ENCODE data around the gene SLC35A3. TPM values are rescaled to one million over a fixed set of nuclear protein-coding genes. Genes with fewer than 3 reads are reported as not detected.
"Not testable (repeated sequence)": the region's sequence is repeated elsewhere in the genome, so short reads cannot be mapped to it uniquely, and the experiment has no call there.

SLC35A3 gene
- total RNA-seq, 1 experiment from 2014 or later: 24.4 TPM

DNA sequence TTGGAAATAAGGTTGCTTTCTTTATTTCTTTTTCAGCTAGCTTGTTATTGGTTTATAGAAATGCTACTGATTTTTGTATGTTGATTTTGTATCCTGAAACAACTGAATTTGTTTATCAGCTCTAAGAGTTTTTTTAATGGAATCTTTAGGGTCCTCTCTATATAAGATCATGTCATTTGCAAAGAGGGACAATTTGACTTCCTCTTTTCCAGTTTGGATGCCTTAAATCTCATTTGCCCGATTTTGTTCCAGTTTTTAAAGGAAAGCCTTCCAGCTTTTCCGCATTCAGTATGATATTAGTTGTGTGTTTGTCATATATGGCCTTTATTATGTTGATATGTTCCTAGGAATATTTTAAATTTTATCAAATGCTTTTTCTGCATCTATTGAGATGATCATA lies 31.7 kb downstream of the SLC35A3 start:
- DNase-seq (ENCODE audit: low read depth, low spot score): no peak
- in situ Hi-C loops (cut with HindIII; ENCODE audit: low pct_unique_long_range_greater_than_20kb, low sequenced_read_pairs): no loop called here

DNA sequence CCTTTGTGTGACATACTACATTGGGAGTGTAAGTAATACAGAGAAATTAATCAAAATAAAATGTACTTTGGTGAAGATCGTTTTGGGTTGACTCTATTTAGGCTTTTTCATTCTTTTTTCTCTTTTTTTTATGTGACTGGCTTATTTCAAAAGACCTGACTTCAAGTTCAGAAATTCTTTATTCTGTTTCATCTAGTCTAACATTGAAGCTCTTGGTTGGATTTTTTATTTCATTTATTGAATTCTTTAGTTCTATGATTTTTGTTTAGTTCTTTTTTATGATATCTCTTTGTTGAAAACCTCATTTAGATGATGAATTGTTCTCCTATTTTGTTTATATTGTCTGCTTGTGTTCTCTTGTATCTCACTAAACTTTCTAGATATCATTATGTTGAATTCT lies 35.6 kb downstream of the SLC35A3 start:
- in situ Hi-C loops (cut with HindIII; ENCODE audit: low pct_unique_long_range_greater_than_20kb, low sequenced_read_pairs): no loop called here
- no peak for DNase-seq (ENCODE audit: low read depth, low spot score)

DNA sequence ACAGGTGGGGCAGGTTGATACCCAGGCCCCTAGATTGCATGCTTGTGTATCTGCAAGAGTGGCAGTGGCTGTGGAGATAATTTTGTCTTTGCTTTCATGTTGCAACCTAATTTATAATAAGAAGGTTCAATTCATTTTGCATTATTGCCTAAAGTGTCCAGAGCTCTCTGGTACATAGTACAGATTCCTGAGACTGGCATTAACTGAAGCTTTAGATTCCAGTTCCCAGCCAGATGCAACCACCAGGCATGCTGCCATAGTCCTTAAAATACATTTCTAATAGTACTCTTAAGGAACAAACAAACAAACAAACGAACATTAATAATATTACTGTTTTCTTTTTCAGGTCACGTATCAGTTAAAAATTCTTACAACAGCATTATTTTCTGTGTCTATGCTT lies 36.9 kb downstream of the SLC35A3 start:
- DNase-seq (ENCODE audit: low read depth, low spot score): no peak
- in situ Hi-C loops (cut with HindIII; ENCODE audit: low pct_unique_long_range_greater_than_20kb, low sequenced_read_pairs): no loop called here

DNA sequence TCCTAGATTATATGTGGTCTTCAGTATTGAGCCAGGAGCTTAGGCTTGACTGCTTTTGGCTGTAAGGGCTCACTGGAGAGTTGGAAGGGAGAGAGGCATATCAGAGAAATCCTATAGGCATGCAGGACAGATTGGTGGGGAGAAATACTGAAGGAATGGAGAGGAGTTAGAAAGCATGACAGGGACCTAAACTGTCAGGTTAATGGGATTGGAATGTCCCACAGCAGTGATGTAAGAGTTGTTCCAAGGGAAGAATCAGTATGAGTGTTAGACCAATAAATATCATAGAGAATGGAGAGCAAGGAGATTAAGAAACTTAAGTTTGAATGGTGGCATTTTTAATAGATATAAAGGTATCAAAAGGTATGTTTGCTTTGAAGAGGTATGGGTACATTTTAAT lies 39.7 kb downstream of the SLC35A3 start:
- in situ Hi-C loops (cut with HindIII; ENCODE audit: low pct_unique_long_range_greater_than_20kb, low sequenced_read_pairs): no loop called here
- DNase-seq (ENCODE audit: low read depth, low spot score): no peak

DNA sequence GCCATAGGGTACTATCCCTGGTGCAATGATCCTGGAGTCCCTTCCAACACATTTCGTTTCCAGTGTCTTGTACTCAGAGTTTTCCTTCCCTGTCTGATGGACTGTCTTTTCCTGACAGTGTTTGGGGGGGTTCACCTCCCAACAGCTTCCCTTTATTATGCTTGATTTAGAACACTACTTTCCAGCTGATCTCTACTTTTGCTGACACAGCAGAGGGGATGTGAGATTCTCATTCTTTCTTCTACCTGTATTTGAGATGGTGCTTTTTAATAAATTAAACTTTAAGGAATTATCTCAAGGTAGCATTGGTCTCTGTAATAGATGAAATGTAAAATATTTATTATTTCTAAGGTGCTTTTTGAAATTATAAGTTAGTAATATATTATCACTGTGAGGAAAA lies 41.0 kb downstream of the SLC35A3 start:
- in situ Hi-C loops (cut with HindIII; ENCODE audit: low pct_unique_long_range_greater_than_20kb, low sequenced_read_pairs): no loop called here
- no peak for DNase-seq (ENCODE audit: low read depth, low spot score)

DNA sequence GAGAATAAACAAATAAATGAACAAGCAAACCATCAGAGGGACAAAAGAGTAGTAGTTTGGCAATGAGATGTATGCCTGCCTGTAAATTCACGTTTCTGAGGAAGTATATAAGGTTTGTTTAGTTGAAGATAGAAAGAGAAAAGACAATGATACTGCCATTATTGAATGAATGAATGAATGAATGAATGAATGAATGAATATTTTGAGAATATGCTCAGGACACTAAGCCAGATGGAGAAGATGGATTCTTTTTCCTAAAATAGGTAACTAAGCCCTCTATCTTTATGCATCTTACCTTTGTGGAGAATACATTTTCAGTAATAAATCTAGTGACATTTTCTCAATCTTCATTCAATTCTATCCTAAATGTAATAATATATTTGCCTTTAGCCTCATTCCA lies 49.4 kb downstream of the SLC35A3 start:
- in situ Hi-C loops (cut with HindIII; ENCODE audit: low pct_unique_long_range_greater_than_20kb, low sequenced_read_pairs): no loop called here
- no peak for DNase-seq (ENCODE audit: low read depth, low spot score)

DNA sequence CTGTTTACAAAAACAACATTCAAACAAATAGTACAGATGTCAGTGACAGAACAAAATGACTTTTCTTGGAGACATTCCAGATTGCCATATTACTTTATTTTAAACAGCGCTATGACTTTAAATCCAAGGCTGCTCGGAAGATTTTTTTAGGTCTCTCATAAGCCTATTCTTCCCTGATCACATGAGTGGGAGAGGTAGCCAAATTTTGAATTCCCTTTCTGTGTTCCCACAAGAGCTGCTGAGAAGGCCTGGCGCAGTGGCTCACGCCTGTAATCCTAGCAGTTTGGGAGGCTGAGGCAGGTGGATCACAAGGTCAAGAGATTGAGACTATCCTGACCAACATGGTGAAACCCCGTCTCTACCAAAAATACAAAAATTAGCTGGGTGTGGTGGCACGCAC lies 53.7 kb downstream of the SLC35A3 start:
- in situ Hi-C loops (cut with HindIII; ENCODE audit: low pct_unique_long_range_greater_than_20kb, low sequenced_read_pairs): no loop called here
- no peak for DNase-seq (ENCODE audit: low read depth, low spot score)

DNA sequence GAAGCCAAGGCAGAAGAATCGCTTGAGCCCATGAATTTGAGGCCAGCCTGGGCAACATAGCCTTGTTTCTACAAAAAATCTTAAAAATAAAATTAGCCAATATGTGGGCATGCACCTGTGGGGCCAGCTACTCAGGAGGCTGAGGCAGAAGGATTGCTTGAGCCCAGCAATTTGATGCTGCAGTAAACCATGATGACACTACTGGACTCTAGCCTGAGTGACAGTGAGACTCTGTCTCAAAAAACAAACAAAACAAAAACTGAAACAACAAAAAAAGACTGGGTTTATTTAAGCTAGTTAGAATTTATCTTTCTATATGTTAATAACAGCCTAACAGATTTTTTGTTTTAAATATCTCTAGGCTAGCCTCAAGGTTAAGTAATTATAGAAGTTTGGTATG lies 57.4 kb downstream of the SLC35A3 start:
- in situ Hi-C loops (cut with HindIII; ENCODE audit: low pct_unique_long_range_greater_than_20kb, low sequenced_read_pairs): no loop called here
- no peak for DNase-seq (ENCODE audit: low read depth, low spot score)

DNA sequence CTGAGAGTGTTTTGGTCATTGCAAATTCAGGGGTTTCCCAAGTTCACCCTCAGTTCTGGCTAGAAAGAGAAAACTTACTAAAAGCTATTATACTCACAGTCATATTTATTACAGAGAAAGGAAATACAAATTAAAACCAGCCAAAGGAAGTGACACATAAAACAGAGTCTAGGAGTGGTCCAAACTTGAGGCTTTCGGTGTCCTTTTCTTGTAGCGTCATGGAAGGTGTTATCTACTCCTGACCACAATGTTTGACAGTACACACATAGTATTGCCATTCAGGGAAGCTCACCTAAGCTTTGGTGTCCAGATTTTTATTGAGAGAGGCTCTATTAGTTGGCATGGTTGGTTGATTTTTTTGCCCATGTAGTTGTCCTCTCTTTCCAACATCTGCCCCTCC lies 59.0 kb downstream of the SLC35A3 start:
- DNase-seq (ENCODE audit: low read depth, low spot score): no peak
- in situ Hi-C loops (cut with HindIII; ENCODE audit: low pct_unique_long_range_greater_than_20kb, low sequenced_read_pairs): no loop called here

DNA sequence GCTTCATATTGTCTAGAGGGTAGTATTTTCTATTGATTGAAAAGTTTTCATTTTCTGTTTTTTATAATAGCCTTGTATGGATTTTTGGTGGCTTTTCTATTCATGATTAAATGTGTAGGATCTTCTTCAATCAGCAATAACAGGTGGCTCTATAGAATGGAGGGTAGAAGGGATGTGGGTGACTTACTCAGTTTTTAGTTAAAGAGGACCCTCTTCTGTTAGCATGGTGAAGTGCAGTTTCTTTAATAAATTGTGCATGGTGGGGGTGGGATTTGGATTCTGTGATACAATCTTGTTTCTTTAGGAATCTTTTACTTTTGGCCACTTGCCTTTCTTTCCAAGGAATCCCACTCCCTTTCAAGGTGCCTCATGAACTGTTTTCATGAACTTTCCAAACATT lies 64.7 kb downstream of the SLC35A3 start:
- peak; percentile 59 for DNase-seq (ENCODE audit: low read depth, low spot score)
- in situ Hi-C loops (cut with HindIII; ENCODE audit: low pct_unique_long_range_greater_than_20kb, low sequenced_read_pairs): no loop called here

DNA sequence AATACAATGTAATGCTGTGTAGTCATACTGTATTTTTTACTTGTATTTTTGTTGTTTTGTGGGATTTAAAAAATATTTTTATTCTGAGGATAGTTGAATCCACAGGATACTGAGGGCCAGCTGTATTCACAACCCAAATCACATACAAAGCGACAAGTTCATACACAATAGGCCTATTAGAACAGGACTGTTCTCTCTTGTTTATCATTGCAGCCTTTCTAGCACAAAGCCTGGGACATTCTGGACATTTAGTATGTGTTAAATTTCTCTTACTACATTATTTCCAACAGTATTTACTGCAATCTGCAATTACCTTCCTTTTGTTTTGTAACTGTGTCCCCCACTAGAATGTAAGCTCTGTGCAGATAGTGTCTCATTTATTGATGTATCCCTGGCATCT lies 65.4 kb downstream of the SLC35A3 start:
- in situ Hi-C loops (cut with HindIII; ENCODE audit: low pct_unique_long_range_greater_than_20kb, low sequenced_read_pairs): no loop called here

DNA sequence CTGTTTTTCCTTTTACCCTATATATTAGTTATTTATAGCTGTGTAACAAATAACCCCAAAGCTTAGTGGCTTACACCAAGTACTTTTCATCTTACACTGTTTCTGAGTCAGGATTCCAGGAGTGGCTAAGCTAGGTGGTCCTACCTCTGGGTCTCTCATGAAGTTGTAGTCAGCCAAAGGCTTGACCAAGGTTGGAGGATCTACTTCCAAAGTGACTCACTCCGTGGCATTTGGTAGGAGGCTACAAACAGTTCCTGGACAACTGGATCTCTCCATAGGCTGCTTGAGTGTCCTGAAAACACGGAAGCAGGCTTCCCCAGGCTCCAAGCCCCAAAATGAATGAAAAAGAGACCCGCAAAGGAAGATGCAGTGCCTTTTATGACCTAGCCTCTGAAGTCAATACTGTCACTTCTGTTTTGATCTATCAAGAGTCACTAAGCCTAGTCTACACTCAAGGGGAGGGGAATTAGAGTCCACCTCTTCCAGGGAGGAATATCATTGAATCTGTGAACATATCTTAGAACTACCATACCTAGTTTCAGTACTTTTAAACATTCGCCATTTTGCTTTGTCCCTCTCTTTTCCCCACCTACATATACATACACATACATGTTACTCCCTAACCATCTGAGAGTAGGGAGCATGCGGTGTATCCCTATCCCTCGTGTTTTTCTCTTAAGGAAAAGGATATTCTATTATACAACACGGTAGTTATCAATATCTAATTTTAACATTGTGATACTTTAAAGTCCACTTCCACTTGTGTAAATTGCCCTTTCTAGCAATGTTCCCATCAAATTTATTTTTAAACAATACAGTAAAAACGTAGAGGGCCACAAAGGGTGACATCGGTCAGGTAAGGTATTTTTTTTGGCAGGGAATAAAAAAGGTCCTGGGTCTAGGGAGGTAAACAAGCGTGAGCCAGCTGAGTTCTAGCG lies 67.2 kb downstream of the SLC35A3 start:
- DNase-seq (ENCODE audit: low read depth, low spot score): peak; percentile 27
- in situ Hi-C loops (cut with HindIII; ENCODE audit: low pct_unique_long_range_greater_than_20kb, low sequenced_read_pairs): no loop called here

More for the DNA sequence above, 65.4 kb downstream of the SLC35A3 start:
- no peak for DNase-seq (ENCODE audit: low read depth, low spot score)

DNA sequence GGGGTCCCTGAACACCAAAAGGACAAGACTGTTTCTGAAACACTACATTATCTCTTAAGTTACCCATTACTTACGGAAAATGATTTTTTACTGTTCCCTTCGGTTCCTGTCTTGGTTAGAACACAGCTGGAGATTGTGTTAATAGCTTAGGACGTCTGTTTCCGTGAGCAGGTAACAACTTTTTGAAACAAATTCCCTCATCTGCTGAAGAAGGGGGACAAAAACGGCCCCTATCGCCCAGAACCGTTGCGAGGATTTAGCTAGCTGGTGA lies 67.8 kb downstream of the SLC35A3 start:
- no peak for DNase-seq (ENCODE audit: low read depth, low spot score)
- in situ Hi-C loops (cut with HindIII; ENCODE audit: low pct_unique_long_range_greater_than_20kb, low sequenced_read_pairs): no loop called here

DNA sequence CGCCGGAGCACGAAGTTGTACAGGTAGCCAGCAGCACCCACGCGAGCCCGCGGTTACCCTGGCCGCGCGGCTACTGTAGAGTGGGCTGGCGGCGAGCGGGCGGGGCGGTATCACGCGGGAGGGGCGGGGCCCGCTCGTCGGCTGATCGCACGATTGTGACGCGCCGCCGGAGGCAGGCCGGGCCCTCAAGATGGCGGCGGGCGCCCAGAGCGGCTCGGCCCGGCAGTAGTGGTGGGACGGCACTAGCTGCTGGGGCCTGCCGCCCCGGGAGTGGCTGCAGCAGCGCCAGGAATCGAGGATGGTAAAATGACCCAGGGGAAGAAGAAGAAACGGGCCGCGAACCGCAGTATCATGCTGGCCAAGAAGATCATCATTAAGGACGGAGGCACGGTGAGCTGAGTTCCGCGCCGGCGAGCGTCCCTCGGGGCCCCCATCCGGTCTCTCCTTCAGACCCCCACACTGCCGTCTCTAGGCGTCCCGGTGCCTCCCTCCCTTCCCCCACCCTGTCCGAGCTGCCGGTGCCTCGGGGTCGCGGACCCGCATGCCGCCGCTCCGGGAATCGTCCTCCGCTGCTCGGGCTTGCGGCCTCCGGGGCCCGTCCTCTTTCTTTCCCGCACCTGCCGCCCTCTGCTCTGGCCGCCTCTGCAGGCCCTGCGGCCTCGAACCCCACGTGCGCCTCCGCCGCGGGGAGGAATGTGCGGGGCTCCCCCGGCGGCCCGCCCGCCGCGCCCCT lies 68.3 kb downstream of the SLC35A3 start:
- DNase-seq (ENCODE audit: low read depth, low spot score): peak; percentile 72
- in situ Hi-C loops (cut with HindIII; ENCODE audit: low pct_unique_long_range_greater_than_20kb, low sequenced_read_pairs): no loop called here

DNA sequence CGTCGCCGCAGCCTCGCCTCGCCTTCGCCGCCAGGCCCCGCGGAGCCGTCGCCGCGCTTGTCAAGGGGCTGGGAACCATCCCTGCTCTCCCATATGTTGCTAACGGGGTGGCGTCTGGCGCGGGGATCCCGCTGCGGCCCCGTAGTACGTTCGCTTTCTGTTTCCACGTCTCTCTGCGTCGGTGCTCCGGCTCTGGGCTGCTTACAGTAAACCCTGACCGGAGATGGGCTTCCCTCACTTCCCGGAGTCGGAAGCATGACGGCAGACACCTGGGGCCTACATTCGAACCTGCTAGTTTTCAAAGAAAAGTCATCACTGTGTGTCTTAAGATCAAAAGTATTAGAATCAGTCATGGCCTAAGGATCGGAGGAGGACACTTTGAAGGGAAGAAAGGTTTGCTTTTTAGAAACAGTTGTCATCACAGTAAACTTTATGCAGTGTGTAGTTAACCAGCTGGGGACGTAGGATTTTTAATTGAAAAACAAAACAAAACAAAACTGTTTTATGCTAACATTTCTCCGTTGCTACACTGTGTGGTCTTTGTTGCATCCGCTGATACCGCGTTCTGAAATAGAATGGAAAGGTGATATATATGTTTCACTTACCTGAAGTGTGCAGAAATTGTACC lies 69.0 kb downstream of the SLC35A3 start:
- DNase-seq (ENCODE audit: low read depth, low spot score): peak; percentile 37
- in situ Hi-C loops (cut with HindIII; ENCODE audit: low pct_unique_long_range_greater_than_20kb, low sequenced_read_pairs): no loop called here

DNA sequence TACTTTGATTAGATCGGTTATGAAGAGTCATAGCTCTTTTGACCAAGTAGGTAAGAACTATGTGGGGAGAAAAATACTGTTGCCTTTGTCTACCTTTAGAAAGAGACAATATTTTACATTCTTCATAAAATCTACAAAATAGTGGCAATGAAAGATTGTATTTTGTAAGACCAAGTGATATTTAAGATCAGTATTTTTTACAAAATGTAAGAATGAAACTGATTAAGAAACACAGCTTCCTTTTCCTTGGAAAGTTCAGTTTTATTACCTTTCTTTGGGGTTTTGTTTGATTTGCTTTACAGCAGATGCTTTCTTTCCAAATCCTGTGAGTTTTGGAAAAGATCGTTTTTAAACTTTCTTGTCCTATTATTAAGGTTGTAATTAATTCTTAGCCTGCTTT lies 69.8 kb downstream of the SLC35A3 start:
- DNase-seq (ENCODE audit: low read depth, low spot score): no peak

DNA sequence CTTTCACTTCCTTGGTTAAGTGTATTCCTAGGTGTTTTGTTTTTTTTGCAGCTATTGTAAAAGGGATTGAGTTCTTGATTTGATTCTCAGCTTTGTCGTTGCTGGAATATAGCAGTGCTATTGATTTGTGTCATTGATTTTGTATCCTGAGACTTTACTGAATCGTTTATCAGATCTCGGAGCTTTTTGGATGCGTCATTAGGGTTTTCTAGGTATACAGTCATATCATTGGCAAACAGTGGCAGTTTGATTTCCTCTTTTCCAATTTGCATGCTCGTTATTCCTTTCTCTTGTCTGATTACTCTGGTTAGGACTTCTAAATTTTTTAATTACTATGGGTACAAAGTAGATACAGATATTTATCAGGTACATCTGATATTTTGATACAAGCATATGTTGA lies 75.4 kb downstream of the SLC35A3 start:
- in situ Hi-C loops (cut with HindIII; ENCODE audit: low pct_unique_long_range_greater_than_20kb, low sequenced_read_pairs): no loop called here

More for the DNA sequence above, 69.8 kb downstream of the SLC35A3 start:
- in situ Hi-C loops (cut with HindIII; ENCODE audit: low pct_unique_long_range_greater_than_20kb, low sequenced_read_pairs): no loop called here

DNA sequence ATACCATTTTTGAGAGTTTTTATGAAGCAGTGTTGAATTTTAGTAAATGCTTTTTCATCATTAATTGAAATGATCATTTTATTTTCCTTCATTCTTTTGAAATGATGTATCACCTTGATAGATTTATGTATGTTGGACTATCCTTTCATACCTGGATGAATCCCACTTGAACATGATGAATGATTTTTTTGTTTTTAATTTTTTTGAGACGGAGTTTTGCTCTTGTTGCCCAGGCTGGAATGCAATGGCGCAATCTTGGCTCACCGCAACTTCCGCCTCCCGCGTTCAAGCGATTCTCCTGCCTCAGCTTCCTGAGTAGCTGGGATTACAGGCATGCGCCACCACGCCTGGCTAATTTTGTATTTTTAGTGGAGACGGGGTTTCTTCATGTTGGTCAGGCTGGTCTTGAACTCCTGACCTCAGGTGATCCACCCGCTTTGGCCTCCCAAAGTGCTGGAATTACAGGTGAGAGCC lies 77.5 kb downstream of the SLC35A3 start:
- DNase-seq (ENCODE audit: low read depth, low spot score); in situ Hi-C loops (cut with HindIII; ENCODE audit: low pct_unique_long_range_greater_than_20kb, low sequenced_read_pairs): not testable (repeated sequence)

More for the DNA sequence above, 75.4 kb downstream of the SLC35A3 start:
- DNase-seq (ENCODE audit: low read depth, low spot score): no peak
